OCI-LY3 (cell line): Measurements from ENCODE around the gene DENND5A.

Experiments used
- H2AFZ ChIP-seq: fragments of 200-600, 300-600 bp; shearing (Covaris generic); 2 replicates; pipeline ENCODE4 v1.6.0; 2014; ENCODE audit warnings: antibody characterized with exemption, low read depth, low read length
- H3K27ac ChIP-seq: fragments of 200-600, 300-600 bp; sonication (generic); 2 replicates; pipeline ENCODE4 v1.5.1; 2014; ENCODE audit warnings: mild to moderate bottlenecking, low read length, moderate library complexity, mixed read lengths
- H3K27me3 ChIP-seq: fragments of 200-600, 300-600 bp; sonication (generic); 2 replicates; pipeline ENCODE4 v1.6.1; 2014; ENCODE audit warnings: low read depth, low read length, mixed read lengths
- H3K36me3 ChIP-seq: fragments of 200-600, 300-600 bp; sonication (generic); replicated peaks from 2 replicates; pipeline ENCODE3; 2014; ENCODE audit warnings: low read depth, low read length, mixed read lengths
- H3K4me1 ChIP-seq: fragments of 300-600, 200-600 bp; sonication (generic); 2 replicates; pipeline ENCODE4 v1.6.1; 2014; ENCODE audit warnings: low read length, mixed read lengths
- H3K4me2 ChIP-seq: fragments of 200-600, 300-600 bp; sonication (generic); 2 replicates; pipeline ENCODE4 v1.6.1; 2014; ENCODE audit warnings: low read length, mixed read lengths
- H3K4me3 ChIP-seq: fragments of 300-600, 200-600 bp; sonication (generic); 2 replicates; pipeline ENCODE4 v1.5.1; 2014; ENCODE audit warnings: antibody characterized with exemption, mild to moderate bottlenecking, low read length, moderate library complexity
- H3K79me2 ChIP-seq: fragments of 300-600, 200-600 bp; shearing (Covaris generic); 2 replicates; pipeline ENCODE4 v1.6.1; 2014; ENCODE audit warnings: mild to moderate bottlenecking, low read length, mixed read lengths
- H3K9ac ChIP-seq: fragments of 300-600, 200-600 bp; shearing (Covaris generic); 2 replicates; pipeline ENCODE4 v1.6.0; 2014; ENCODE audit warnings: mild to moderate bottlenecking, low read length, moderate library complexity
- H3K9me3 ChIP-seq: fragments of 200-600, 300-600 bp; shearing (Covaris generic); 2 replicates; pipeline ENCODE4 v1.6.1; 2014; ENCODE audit warnings: low read length, mixed read lengths; ENCODE audit not compliant: insufficient read depth
- H4K20me1 ChIP-seq: fragments of 200-600, 300-600 bp; sonication (generic); 2 replicates; pipeline ENCODE4 v1.6.1; 2016; ENCODE audit warnings: low read length, mixed read lengths; ENCODE audit not compliant: insufficient read depth
- CTCF ChIP-seq: fragments of 200-600, 300-600 bp; sonication (generic); IDR thresholded peaks from 2 replicates; pipeline ENCODE4 v1.5.1; 2014; ENCODE audit warnings: antibody characterized with exemption, low read length, low read depth
- EZH2phosphoT487 ChIP-seq: fragments of 200-600 bp; shearing (Covaris generic); IDR thresholded peaks from 2 replicates; pipeline ENCODE4 v1.6.1; 2018; ENCODE audit warnings: antibody characterized with exemption, mixed run types, low read depth

The DENND5A gene

GRCh38 chr11:9187616-9188015 lies 77.5 kb downstream of the DENND5A start:
- H3K79me2 ChIP-seq, result no peaks in the 10 kb centered on the region
- no peaks in the 10 kb centered on the region for H3K9me3 ChIP-seq

GRCh38 chr11:9184516-9184915 lies 80.6 kb downstream of the DENND5A start:
- TF ChIP-seq CTCF (no peak), EZH2phosphoT487 (no peak)
- Histone ChIP-seq H3K4me3 (no peak overlapping the region), H3K27me3 (no peaks in the 10 kb centered on the region), H2AFZ (no peak overlapping the region), H3K4me1 (no peaks in the 10 kb centered on the region), H3K9ac (no peak overlapping the region), H3K27ac (no peak overlapping the region), H3K79me2 (no peaks in the 10 kb centered on the region), H3K9me3 (no peaks in the 10 kb centered on the region), H3K36me3 (peaks cover 16% of the 10 kb centered on the region), H3K4me2 (no peak overlapping the region), H4K20me1 (no peaks in the 10 kb centered on the region)

More at GRCh38 chr11:9187616-9188015, 77.5 kb downstream of the DENND5A start:
- H2AFZ ChIP-seq, result no peak overlapping the region
- no peak overlapping the region for H3K9ac ChIP-seq
- H4K20me1 ChIP-seq, result no peaks in the 10 kb centered on the region
- peaks cover 24% of the 10 kb centered on the region for H3K36me3 ChIP-seq
- H3K27me3 ChIP-seq, result no peaks in the 10 kb centered on the region
- no peaks in the 10 kb centered on the region for H3K4me1 ChIP-seq
- no peak for TF ChIP-seq EZH2phosphoT487
- TF ChIP-seq CTCF, result no peak
- H3K27ac ChIP-seq, result no peak overlapping the region
- H3K4me2 ChIP-seq, result no peak overlapping the region
- H3K4me3 ChIP-seq, result no peak overlapping the region

DNA sequence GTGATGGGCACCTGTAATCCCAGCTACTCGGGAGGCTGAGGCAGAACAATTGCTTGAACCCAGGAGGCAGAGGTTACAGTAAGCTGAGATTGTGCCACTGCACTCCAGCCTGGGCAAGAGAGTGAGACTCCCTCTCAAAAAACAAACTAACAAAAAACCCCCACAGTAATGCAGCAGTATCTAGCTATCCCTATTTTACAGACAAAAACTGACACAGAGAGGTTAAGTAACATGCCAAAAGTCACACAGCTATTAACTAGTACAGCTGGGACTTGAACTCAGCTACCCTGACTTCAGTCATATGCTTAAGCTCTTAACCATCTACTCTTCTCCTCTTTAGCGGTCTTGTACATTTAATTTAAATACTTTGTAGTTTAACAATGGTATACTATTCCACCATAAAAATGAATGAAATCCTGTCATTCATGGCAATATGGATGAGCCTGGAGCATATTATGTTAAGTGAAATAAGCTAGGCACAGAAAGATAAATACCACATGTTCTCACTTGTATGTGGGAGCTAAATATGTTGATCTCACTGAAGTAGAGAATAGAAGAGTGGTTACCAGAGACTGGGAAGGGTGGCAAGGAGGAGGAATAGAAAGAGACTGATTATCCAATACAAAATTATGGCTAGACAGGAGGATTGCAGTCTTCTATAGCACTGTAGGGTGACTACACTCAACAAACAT lies 82.8 kb downstream of the DENND5A start:
- H3K4me3 ChIP-seq, result no peak overlapping the region
- H2AFZ ChIP-seq, result no peak overlapping the region
- no peaks in the 10 kb centered on the region for H3K27me3 ChIP-seq
- peaks cover 24% of the 10 kb centered on the region for H3K36me3 ChIP-seq
- no peak overlapping the region for H3K4me2 ChIP-seq
- H4K20me1 ChIP-seq, result no peaks in the 10 kb centered on the region
- no peaks in the 10 kb centered on the region for H3K79me2 ChIP-seq
- no peak overlapping the region for H3K27ac ChIP-seq
- H3K9ac ChIP-seq, result no peak overlapping the region
- no peaks in the 10 kb centered on the region for H3K9me3 ChIP-seq
- H3K4me1 ChIP-seq, result no peaks in the 10 kb centered on the region
- TF ChIP-seq EZH2phosphoT487 (no peak), CTCF (no peak)

- Histone ChIP-seq H3K79me2 (no peaks in the 10 kb centered on the region), H3K4me1 (no peaks in the 10 kb centered on the region), H3K27ac (no peak overlapping the region), H3K27me3 (no peaks in the 10 kb centered on the region), H3K4me2 (no peak overlapping the region), H4K20me1 (no peaks in the 10 kb centered on the region), H3K9me3 (no peaks in the 10 kb centered on the region), H3K4me3 (no peak overlapping the region), H2AFZ (no peak overlapping the region), H3K36me3 (peaks cover 34% of the 10 kb centered on the region), H3K9ac (no peak overlapping the region)
- no peak for TF ChIP-seq EZH2phosphoT487
- TF ChIP-seq CTCF, result no peak
Measured at GRCh38 chr11:9180784-9181183, 84.4 kb downstream of the DENND5A start.
